ENCODE results near the gene DNAH6.
A peak's percentile ranks its signal among the peaks of the same experiment; 100 is the strongest.

DNAH6 gene

DNA sequence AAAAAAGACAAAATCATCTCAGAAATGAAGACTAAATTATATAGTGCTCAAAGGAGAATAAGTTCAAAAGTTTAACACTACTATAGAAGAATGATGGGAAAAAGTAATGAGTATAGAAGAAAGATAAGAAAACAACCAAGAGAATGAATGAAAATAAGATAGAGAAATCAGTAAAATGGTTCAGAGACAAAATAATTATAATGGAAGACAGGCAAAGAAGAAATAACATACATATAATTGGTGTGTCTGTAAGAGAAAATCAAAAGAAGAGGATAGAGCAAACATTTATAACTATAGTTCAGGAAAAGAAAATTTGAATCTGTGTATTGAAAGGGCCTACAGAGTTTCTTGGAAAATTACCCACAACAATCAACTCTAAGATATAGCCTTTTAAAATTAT is 43.5 kb downstream of the DNAH6 start:
- TF ChIP-seq PAX5 (IDR thresholded peaks at IDR 0.05; ENCODE audit: insufficient read depth, low read length, severe bottlenecking) (no peak), POU2F2 (IDR thresholded peaks at IDR 0.05; ENCODE audit: low read depth, low read length) (no peak), POLR2A (IDR thresholded peaks at IDR 0.05; ENCODE audit: low read depth, low read length) (no peak), SPI1 (IDR thresholded peaks at IDR 0.05; ENCODE audit: low read depth, low read length) (no peak), TAF1 (IDR thresholded peaks at IDR 0.05; ENCODE audit: low read depth, low read length) (no peak), POLR2AphosphoS5 (IDR thresholded peaks at IDR 0.05; ENCODE audit: low read depth, low read length) (no peak)
- FAIRE-seq (no peak), DNase-seq (ENCODE audit: insufficient read length, low spot score) (no peak)

DNA sequence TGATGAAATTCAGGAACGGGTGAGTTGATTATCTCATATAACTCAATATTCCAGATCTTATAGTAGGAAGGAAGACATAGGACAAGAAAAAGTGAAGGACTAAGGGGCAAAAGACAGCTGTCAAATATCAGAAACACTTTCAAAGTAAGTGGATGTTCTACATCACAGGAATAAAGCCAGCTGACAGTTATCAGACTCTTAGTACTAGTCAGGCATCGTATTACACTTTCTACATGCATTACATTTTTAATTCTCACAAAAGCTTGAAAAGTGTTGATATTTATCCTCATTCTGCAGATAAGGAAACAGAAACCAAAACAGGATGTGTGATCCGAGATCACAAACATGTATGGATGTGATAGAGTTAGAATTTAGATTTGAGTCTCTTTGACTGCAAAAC is 63.4 kb downstream of the DNAH6 start:
- FAIRE-seq (no peak), DNase-seq (ENCODE audit: insufficient read length, low spot score) (no peak)
- no peak for TF ChIP-seq PAX5 (IDR thresholded peaks at IDR 0.05; ENCODE audit: insufficient read depth, low read length, severe bottlenecking)
- no peak for TF ChIP-seq POLR2AphosphoS5 (IDR thresholded peaks at IDR 0.05; ENCODE audit: low read depth, low read length)
- no peak for TF ChIP-seq TAF1 (IDR thresholded peaks at IDR 0.05; ENCODE audit: low read depth, low read length)
- no peak for TF ChIP-seq POU2F2 (IDR thresholded peaks at IDR 0.05; ENCODE audit: low read depth, low read length)
- no peak for TF ChIP-seq POLR2A (IDR thresholded peaks at IDR 0.05; ENCODE audit: low read depth, low read length)
- TF ChIP-seq SPI1 (IDR thresholded peaks at IDR 0.05; ENCODE audit: low read depth, low read length), result no peak

DNA sequence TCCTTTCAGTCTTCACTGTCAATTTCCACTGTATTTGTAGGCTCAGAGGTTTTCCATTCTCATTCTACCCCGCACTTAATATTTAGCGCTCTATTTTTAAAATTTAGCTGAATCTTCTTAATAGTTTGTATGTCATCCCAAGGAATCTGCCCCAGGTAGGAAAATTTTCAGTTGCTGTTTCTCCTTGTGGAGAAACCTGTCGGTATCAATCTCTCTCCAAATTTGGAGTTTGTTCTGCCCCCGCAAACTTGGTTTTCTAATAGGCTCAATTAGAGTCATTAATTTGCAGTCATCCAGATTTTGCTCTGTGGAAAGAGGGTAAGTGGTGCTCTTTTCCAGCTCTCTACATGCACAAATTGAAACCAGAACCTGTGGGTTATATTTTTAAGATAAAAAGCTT is 87.6 kb downstream of the DNAH6 start:
- TF ChIP-seq TAF1 (IDR thresholded peaks at IDR 0.05; ENCODE audit: low read depth, low read length), result no peak
- TF ChIP-seq POLR2AphosphoS5 (IDR thresholded peaks at IDR 0.05; ENCODE audit: low read depth, low read length), result no peak
- no peak for TF ChIP-seq SPI1 (IDR thresholded peaks at IDR 0.05; ENCODE audit: low read depth, low read length)
- no peak for DNase-seq (ENCODE audit: insufficient read length, low spot score)
- no peak for FAIRE-seq

DNA sequence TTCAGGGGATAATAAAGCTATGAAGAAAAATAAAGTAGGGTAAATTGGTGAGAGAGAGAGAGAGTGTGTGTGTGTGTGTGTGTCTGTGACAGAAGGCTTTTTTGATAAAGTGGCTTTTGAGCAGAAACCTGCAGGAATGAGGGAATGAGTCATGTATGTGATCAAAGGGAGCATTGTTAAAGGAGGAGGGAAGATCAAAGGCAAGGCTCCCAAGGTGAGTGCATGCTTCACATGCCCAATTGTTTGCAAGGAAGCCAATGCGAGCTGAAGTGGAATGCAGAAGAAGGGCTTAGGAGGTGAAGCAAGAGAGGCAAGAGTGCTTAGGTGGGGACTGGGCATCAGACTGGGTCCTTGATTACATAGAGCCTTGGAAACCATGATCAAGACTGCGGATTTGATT is 96.8 kb downstream of the DNAH6 start:
- no peak for FAIRE-seq
- no peak for TF ChIP-seq POLR2A (IDR thresholded peaks at IDR 0.05; ENCODE audit: low read depth, low read length)
- TF ChIP-seq POLR2AphosphoS5 (IDR thresholded peaks at IDR 0.05; ENCODE audit: low read depth, low read length), result no peak
- no peak for TF ChIP-seq TAF1 (IDR thresholded peaks at IDR 0.05; ENCODE audit: low read depth, low read length)
- no peak for TF ChIP-seq SPI1 (IDR thresholded peaks at IDR 0.05; ENCODE audit: low read depth, low read length)
- TF ChIP-seq POU2F2 (IDR thresholded peaks at IDR 0.05; ENCODE audit: low read depth, low read length), result no peak
- TF ChIP-seq PAX5 (IDR thresholded peaks at IDR 0.05; ENCODE audit: insufficient read depth, low read length, severe bottlenecking), result no peak
- no peak for DNase-seq (ENCODE audit: insufficient read length, low spot score)

DNA sequence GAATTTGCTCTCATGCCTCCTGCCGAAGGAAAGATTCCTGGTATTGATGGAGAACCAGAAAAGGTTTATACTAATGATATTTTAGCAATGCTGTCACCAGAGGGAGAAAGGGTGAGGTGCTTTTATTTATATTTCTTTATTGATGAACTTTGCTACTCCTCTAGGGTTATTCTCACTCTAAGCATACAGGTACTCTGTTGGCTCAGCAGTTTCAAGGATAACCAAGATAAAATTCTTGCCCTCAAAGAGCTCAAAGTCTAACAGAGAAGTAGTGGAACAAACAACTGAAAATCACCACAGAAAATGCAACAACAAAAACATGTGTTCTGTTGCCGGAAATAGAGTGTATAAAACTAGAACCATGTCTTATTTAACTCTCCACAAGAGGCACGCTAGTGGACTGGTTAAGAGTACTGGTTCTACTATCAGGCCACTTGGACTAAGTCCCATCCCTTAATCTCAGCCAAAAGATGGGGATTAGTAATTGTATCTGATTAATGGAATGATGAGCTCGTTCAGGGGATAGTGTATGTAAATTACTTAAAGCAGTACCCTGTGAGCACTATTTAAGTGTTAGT is 103.6 kb downstream of the DNAH6 start:
- no peak for TF ChIP-seq TAF1 (IDR thresholded peaks at IDR 0.05; ENCODE audit: low read depth, low read length)
- TF ChIP-seq PAX5 (IDR thresholded peaks at IDR 0.05; ENCODE audit: insufficient read depth, low read length, severe bottlenecking), result no peak
- no peak for TF ChIP-seq SPI1 (IDR thresholded peaks at IDR 0.05; ENCODE audit: low read depth, low read length)
- TF ChIP-seq POLR2A (IDR thresholded peaks at IDR 0.05; ENCODE audit: low read depth, low read length), result no peak
- TF ChIP-seq POU2F2 (IDR thresholded peaks at IDR 0.05; ENCODE audit: low read depth, low read length), result no peak
- TF ChIP-seq POLR2AphosphoS5 (IDR thresholded peaks at IDR 0.05; ENCODE audit: low read depth, low read length), result no peak
- FAIRE-seq (no peak), DNase-seq (ENCODE audit: insufficient read length, low spot score) (no peak)

DNA sequence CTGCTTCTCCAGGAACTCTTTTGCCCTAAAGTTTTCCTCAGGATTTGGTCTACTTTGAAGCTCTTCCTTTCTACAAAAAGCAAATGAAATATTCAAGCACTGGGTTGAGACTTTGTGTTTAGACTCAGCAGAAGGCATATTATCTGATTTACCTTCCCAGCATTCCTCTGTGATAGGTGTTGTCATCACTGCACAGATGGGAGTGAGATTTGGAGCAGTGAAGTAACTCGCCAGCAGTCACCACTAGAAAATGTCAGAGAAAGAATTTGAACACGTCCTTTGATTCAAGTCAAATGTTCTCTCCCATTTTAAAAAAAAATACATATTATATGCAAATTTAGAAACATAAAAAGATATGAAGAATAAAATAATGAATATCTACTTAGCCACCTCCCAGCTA is 112.2 kb downstream of the DNAH6 start:
- no peak for TF ChIP-seq POLR2A (IDR thresholded peaks at IDR 0.05; ENCODE audit: low read depth, low read length)
- TF ChIP-seq POLR2AphosphoS5 (IDR thresholded peaks at IDR 0.05; ENCODE audit: low read depth, low read length), result no peak
- no peak for TF ChIP-seq POU2F2 (IDR thresholded peaks at IDR 0.05; ENCODE audit: low read depth, low read length)

DNA sequence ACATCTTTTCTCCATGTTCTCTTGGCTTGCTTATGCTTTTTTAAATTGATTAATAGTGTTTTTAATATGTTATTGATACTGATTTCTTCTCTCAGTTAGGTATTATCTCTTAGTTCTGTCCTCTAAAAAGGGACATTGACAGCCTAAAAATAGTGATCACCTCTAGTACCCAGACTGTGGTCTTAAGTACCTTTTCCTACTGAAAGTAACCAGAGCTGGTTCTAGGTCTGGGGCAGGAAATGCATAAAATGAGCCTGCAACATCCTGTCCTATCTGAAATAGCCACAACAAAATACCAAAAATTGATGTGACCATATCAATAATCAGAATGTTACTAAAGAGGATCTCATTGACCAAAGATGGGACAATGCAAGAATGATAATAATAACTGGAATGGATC is 113.3 kb downstream of the DNAH6 start:
- no peak for TF ChIP-seq PAX5 (IDR thresholded peaks at IDR 0.05; ENCODE audit: insufficient read depth, low read length, severe bottlenecking)
- no peak for TF ChIP-seq POLR2A (IDR thresholded peaks at IDR 0.05; ENCODE audit: low read depth, low read length)
- no peak for TF ChIP-seq SPI1 (IDR thresholded peaks at IDR 0.05; ENCODE audit: low read depth, low read length)
- TF ChIP-seq TAF1 (IDR thresholded peaks at IDR 0.05; ENCODE audit: low read depth, low read length), result no peak
- TF ChIP-seq POU2F2 (IDR thresholded peaks at IDR 0.05; ENCODE audit: low read depth, low read length), result no peak
- TF ChIP-seq POLR2AphosphoS5 (IDR thresholded peaks at IDR 0.05; ENCODE audit: low read depth, low read length), result no peak
- FAIRE-seq (no peak), DNase-seq (ENCODE audit: insufficient read length, low spot score) (no peak)

More for the DNA sequence above, 112.2 kb downstream of the DNAH6 start:
- FAIRE-seq (no peak), DNase-seq (ENCODE audit: insufficient read length, low spot score) (no peak)

DNA sequence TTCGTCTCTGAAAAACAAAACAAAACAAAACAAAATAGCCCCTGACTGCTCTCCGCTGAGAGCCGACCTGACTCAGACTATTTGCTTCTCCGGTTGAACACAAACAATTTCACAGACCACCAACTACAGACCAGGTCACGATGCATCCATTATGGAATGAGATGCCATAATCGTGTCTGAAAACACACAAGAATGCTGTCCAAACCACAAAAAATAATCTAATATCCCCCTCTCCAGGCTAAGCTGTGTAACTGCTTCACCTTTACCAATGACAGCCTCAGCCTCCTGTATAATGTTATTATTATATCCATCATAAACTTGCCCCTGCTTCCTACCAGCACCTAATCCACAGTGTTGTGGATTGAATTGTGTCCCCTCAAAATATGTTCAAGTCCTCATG is 114.7 kb downstream of the DNAH6 start:
- TF ChIP-seq TAF1 (IDR thresholded peaks at IDR 0.05; ENCODE audit: low read depth, low read length) (no peak), SPI1 (IDR thresholded peaks at IDR 0.05; ENCODE audit: low read depth, low read length) (no peak), PAX5 (IDR thresholded peaks at IDR 0.05; ENCODE audit: insufficient read depth, low read length, severe bottlenecking) (no peak), POLR2AphosphoS5 (IDR thresholded peaks at IDR 0.05; ENCODE audit: low read depth, low read length) (no peak), POU2F2 (IDR thresholded peaks at IDR 0.05; ENCODE audit: low read depth, low read length) (no peak), POLR2A (IDR thresholded peaks at IDR 0.05; ENCODE audit: low read depth, low read length) (no peak)
- FAIRE-seq (no peak), DNase-seq (ENCODE audit: insufficient read length, low spot score) (peak; percentile 2)

DNA sequence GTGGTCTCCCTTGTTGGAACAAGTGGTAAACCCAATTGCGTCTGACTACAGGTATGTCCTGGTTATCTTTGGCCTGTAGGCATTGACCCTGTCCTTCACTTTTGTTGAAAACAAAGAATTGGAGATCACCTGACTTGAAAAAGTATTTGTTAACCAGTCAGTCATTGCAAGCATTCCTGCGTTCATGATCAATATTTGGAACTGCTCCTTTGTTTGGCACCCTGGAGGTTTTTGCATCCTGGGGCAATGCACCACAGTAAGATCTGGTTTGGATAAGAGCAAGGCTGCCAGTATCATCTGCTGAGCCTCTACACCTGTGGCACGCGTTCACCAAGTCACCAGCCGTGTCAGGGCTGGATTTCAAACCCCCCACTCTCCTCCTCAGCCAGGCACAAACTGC is 115.7 kb downstream of the DNAH6 start:
- FAIRE-seq (no peak), DNase-seq (ENCODE audit: insufficient read length, low spot score) (no peak)
- no peak for TF ChIP-seq POU2F2 (IDR thresholded peaks at IDR 0.05; ENCODE audit: low read depth, low read length)

DNA sequence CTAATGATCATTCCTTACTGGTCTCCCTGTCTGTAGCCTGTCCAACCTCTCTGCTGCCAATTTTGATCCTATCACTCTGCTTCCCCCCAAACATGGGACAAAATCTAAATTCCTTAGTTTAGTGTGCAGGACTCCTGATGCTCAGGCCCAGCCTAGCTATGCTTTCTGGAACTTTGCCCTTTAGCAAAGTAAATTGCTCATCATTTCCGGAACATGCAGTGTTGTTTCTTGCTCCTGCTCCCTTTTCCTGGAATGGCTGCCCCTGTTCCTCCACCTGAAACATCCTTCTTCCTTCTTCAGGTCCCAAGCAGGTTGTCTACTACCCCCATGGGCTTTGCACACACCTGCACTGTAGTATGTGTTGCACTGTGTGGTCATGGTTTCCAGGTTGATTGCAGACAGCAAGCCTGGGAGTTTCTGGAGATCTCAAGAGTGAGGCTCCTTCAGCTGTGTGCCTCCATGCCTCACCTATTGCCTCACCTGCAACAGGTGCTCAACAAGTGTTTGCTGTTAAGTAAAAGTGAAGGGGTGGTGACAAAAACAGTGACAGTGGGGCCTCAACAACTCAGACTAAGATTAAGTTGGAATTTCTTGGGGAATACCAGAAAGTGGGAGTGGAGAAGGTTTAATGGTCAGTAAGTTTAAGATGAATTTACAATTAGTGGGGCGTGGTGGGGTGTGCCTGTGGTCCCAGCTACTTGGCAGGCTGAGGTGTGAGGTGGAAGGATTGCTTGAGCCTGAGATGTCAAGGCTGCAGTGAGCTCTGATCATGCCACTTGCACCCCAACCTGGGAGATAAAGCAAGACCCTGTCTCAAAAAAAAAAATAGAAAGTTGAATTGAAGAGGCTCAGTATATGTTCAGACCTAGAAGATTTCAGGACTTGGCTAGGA is 120.0 kb downstream of the DNAH6 start:
- FAIRE-seq (no peak), DNase-seq (ENCODE audit: insufficient read length, low spot score) (no peak)
- TF ChIP-seq PAX5 (IDR thresholded peaks at IDR 0.05; ENCODE audit: insufficient read depth, low read length, severe bottlenecking) (no peak), POU2F2 (IDR thresholded peaks at IDR 0.05; ENCODE audit: low read depth, low read length) (no peak), SPI1 (IDR thresholded peaks at IDR 0.05; ENCODE audit: low read depth, low read length) (no peak), TAF1 (IDR thresholded peaks at IDR 0.05; ENCODE audit: low read depth, low read length) (no peak), POLR2A (IDR thresholded peaks at IDR 0.05; ENCODE audit: low read depth, low read length) (no peak), POLR2AphosphoS5 (IDR thresholded peaks at IDR 0.05; ENCODE audit: low read depth, low read length) (no peak)
